Adrenal gland (tissue), 5 donors: ENCODE results near the gene MARVELD3.

Experiments
- CTCF ChIP-seq, 6 experiments: fragments of 450-650 bp in 4 of 6; fragments of 200-600 bp in 2 of 6; sonication (generic) in 1 of 6; IDR thresholded peaks; 1 replicate in 5 of 6; 2 replicates in 1 of 6; pipeline versions ENCODE4 v1.5.1 to v1.8.0; 2016 to 2021; ENCODE audit warnings: antibody characterized with exemption in 6 of 6, mild to moderate bottlenecking in 2 of 6, moderate library complexity in 1 of 6
- POLR2A ChIP-seq, 2 donors: fragments of 450-650 bp; IDR thresholded peaks; one replicate each; pipeline ENCODE4 v1.6.1; 2017; ENCODE audit warnings: antibody characterized with exemption in 2 of 2, mild to moderate bottlenecking in 2 of 2, moderate library complexity in 1 of 2
- donor health status: DM: no; HTN: no; CAD: no.

DNA sequence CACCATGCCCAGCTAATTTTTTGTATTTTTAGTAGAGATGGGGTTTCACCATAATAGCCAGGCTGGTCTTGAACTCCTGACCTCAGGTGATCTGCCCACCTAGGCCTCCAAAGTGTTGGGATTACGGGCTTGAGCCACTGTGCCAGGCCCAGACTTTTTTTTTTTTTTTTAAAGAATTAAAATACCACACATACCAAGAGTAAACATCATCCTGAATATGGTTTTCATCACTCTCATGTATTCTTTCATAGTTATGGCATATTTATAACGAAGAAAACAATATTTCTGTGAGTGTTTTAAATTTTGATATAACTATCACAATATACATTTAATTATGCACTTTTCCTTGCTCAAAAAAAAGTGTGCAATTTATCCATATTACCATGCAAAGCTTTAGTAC is 48.2 kb downstream of the MARVELD3 start:
- TF ChIP-seq CTCF (IDR thresholded peaks at IDR 0.05) (no peak), POLR2A (IDR thresholded peaks at IDR 0.05) (no peak)
